ENCODE results near the gene GULP1. TPM values are rescaled to one million over a fixed set of nuclear protein-coding genes. Genes with fewer than 3 reads are reported as not detected.

Gene GULP1
- 76.0 TPM for total RNA-seq (2021; ENCODE audit: unreplicated experiment)
- 26.7 and 31.2 TPM in 2 replicates for polyA plus RNA-seq (2012)
- percentile 87 among the genes with signal in this experiment for Bru-seq, nascent RNA
- percentile 68 among the genes with signal in this experiment for BruChase-seq, experiment 1, labeled RNA remaining after a 6-hour chase
- BruChase-seq, experiment 2, labeled RNA remaining after a 2-hour chase, result percentile 66 among the genes with signal in this experiment
- long read RNA-seq, transcript GULP1-206 (12 exons, 1,376 nt), result minor isoform, 30 of 140 reads
- long read RNA-seq, transcript GULP1-201 (12 exons, 3,347 nt), result major isoform, 31 of 140 reads
- long read RNA-seq, partial matches to known transcripts, result 7 of 140 reads
- long read RNA-seq, other reads (novel, unspliced or antisense), result 67 of 140 reads

- peak within 1 kb of the TSS; percentile 95 for H3K4me2 ChIP-seq (ENCODE audit: low read length)
- H3K4me1 ChIP-seq (ENCODE audit: control insufficient read depth in 1 of 2, insufficient read depth in 2 of 2, low read length in 2 of 2), result peaks cover 24 to 46% of the 10 kb centered on the region in 2 experiments
- TF ChIP-seq FOSL1 (IDR thresholded peaks at IDR 0.05; ENCODE audit: low read depth), result no peak
- TF ChIP-seq YY1 (IDR thresholded peaks at IDR 0.05; ENCODE audit: extremely low read depth, insufficient replicate concordance, low read depth, low read length), result no peak
- 0 out of 2 replicates have a peak, but pooled peaks have one; percentile 7 for TF ChIP-seq CBX3 (IDR thresholded peaks at IDR 0.05; ENCODE audit: low read depth)
- peak; percentile 58 for TF ChIP-seq TCF7L2 (IDR thresholded peaks at IDR 0.05; ENCODE audit: borderline replicate concordance, extremely low read depth, insufficient read depth, insufficient read length)
- peak; percentile 41; the same call in 1 of the 2 replicates for TF ChIP-seq ZFX (IDR thresholded peaks at IDR 0.05)
- TF ChIP-seq ELF1 (IDR thresholded peaks at IDR 0.05; ENCODE audit: borderline replicate concordance, low read depth), result no peak
- peak; percentile 51 for TF ChIP-seq RAD21 (IDR thresholded peaks at IDR 0.05; ENCODE audit: low read depth)
- TF ChIP-seq EGR1 (IDR thresholded peaks at IDR 0.05; ENCODE audit: low read depth), result no peak
- TF ChIP-seq ZBTB33 (IDR thresholded peaks at IDR 0.05; ENCODE audit: extremely low read depth, insufficient replicate concordance, low read length), result no peak
- TF ChIP-seq CTCF (IDR thresholded peaks at IDR 0.05 in 2 of 3, conservative IDR thresholded peaks at IDR 0.05 in 1 of 3; ENCODE audit: borderline replicate concordance in 1 of 3, insufficient read depth in 1 of 3, low read depth in 2 of 3, low read length in 2 of 3), result peak; percentile 31 to 72 (median 60); a peak in 5 of 6 replicates
- 0 out of 2 replicates have a peak, but pooled peaks have one; percentile 18 for TF ChIP-seq SIN3A (IDR thresholded peaks at IDR 0.05; ENCODE audit: low read depth)
- no peak for TF ChIP-seq ZNF274 (IDR thresholded peaks at IDR 0.05; ENCODE audit: low read depth, low read length)
- no peak for TF ChIP-seq CEBPB (IDR thresholded peaks at IDR 0.05; ENCODE audit: low read depth)
- TF ChIP-seq MAX (IDR thresholded peaks at IDR 0.05), result 0 out of 2 replicates have a peak, but pooled peaks have one; percentile 18
- 0 out of 2 replicates have a peak, but pooled peaks have one; percentile 54 for TF ChIP-seq POLR2AphosphoS5 (IDR thresholded peaks at IDR 0.05; ENCODE audit: low read depth, low read length)
- DNase-seq (ENCODE audit: low read depth, low spot score) (no peak), ATAC-seq (peak; percentile 52)
- BruUV-seq (replicated peaks), result TSS peak; percentile 82
- H3K9ac ChIP-seq (ENCODE audit: low read length), result peak within 1 kb of the TSS; percentile 97
- RAD21 ChIA-PET (ENCODE audit: low non-redundant PET in 1 of 2, low total read pairs in 2 of 2, uncharacterized antibody in 2 of 2, unreplicated experiment in 2 of 2), result interaction anchor here in 1 of 2 experiments (0.7 kb wide), 1 partner anchor 60 kb away, joined by 3 read pairs; no protein-coding TSS in a partner anchor
- H3K79me2 ChIP-seq (ENCODE audit: insufficient read depth, low read length), result peaks cover 63% of the 10 kb centered on the region
- intact Hi-C loops (cut with micrococcal nuclease), result loop anchor here (2.0 to 5.0 kb wide), 4 partner anchors 76 to 221 kb away; no protein-coding TSS in a partner anchor
- 0 out of 4 replicates have a peak, but pooled peaks cover 0 to 5% of the 10 kb centered on the region in 2 experiments for H3K36me3 ChIP-seq (ENCODE audit: control insufficient read depth in 1 of 2, insufficient read depth in 2 of 2, low read length in 2 of 2)
- no peaks in the 10 kb centered on the region for H3K27me3 ChIP-seq (ENCODE audit: insufficient read depth, low read length)
- peak within 1 kb of the TSS; percentile 80 to 90 for H3K4me3 ChIP-seq (replicated peaks in 1 of 2; ENCODE audit: low read depth in 1 of 2, low read length in 2 of 2)
- H2AFZ ChIP-seq (ENCODE audit: low read depth, low read length, poor library complexity, severe bottlenecking), result no peak within 1 kb of the TSS
- no peaks in the 10 kb centered on the region; a peak in 1 of 4 replicates for H3K9me3 ChIP-seq (ENCODE audit: control insufficient read depth in 1 of 2, insufficient read depth in 1 of 2, low read depth in 1 of 2, low read length in 2 of 2)
- H3K27ac ChIP-seq (ENCODE audit: low read depth, low read length), result peak within 1 kb of the TSS; percentile 98
- H3K9me2 ChIP-seq (ENCODE audit: insufficient read depth), result no peaks in the 10 kb centered on the region
- CTCF ChIA-PET, result interaction anchor here (1.0 to 1.7 kb wide), 4 partner anchors 30 to 792 kb away, joined by 3 to 4 read pairs (median 4); no protein-coding TSS in a partner anchor
- no peaks in the 10 kb centered on the region for H4K20me1 ChIP-seq (ENCODE audit: insufficient read depth)
- POLR2A ChIA-PET, result interaction anchor here (0.9 to 2.8 kb wide), 11 partner anchors 9 to 218 kb away, joined by 3 to 14 read pairs (median 6); no protein-coding TSS in a partner anchor
Measured at GRCh38 chr2:188291617-188292347, at the start of gene GULP1. TSS of gene GULP1 (plus strand) at chr2:188291874. CDS start at chr2:188477703, 185,829 bp downstream.
